Measurements from ENCODE around the gene CAMK1D.

The CAMK1D gene

DNA sequence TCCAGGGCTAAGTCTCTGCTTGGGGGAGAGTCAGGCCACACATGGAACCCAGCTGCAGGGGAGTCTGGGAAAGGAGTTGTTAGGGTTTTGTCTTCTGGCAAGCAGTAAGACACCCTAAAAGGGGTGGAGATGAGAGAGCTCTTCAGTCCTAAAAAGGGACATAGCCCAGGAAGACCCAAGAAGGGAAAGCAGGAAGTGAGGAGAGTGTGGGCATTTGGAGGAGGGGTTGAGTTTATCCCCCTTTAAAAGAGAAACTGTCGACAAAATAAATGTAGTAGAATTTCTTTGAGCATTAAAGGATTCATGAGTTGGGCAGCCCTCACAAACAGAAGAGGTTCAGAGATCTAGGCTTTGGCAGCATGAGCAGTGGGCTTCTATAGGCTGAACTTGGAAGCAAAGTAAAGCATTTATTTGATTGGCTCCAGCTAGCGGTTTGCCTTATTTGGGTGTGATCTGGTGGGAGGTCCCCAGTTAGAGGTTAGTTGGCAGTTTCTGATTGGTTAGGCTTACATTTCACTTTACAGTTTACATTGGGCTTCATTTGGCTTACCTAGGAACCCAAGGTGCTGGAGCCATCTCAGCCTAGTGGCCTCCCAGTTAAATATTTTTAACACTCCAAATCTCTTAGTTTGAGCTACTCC, 246.7 kb downstream of the CAMK1D start:
- no peaks in the 10 kb centered on the region for H3K36me3 ChIP-seq (ENCODE audit: control insufficient read depth in 2 of 2, insufficient read depth in 1 of 2, low read length in 2 of 2)
- TF ChIP-seq ZNF549 (tag by site-specific recombination; IDR thresholded peaks at IDR 0.05) = peak; percentile 97
- TF ChIP-seq OSR2 (tag by site-specific recombination; IDR thresholded peaks at IDR 0.05) = no peak
- no peak for TF ChIP-seq ZNF350 (tag by site-specific recombination; IDR thresholded peaks at IDR 0.05)
- no peak for TF ChIP-seq ZBTB17 (tag by site-specific recombination; IDR thresholded peaks at IDR 0.05)
- TF ChIP-seq, protein P1, sequence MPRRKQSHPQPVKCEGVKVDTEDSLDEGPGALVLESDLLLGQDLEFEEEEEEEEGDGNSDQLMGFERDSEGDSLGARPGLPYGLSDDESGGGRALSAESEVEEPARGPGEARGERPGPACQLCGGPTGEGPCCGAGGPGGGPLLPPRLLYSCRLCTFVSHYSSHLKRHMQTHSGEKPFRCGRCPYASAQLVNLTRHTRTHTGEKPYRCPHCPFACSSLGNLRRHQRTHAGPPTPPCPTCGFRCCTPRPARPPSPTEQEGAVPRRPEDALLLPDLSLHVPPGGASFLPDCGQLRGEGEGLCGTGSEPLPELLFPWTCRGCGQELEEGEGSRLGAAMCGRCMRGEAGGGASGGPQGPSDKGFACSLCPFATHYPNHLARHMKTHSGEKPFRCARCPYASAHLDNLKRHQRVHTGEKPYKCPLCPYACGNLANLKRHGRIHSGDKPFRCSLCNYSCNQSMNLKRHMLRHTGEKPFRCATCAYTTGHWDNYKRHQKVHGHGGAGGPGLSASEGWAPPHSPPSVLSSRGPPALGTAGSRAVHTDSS (tag by site-specific recombination; IDR thresholded peaks at IDR 0.05) = no peak
- TF ChIP-seq ZNF626 (tag by site-specific recombination; IDR thresholded peaks at IDR 0.05) = no peak
- TF ChIP-seq ZNF521 (tag by site-specific recombination; IDR thresholded peaks at IDR 0.05) = no peak
- no peak for TF ChIP-seq ZNF473 (tag by site-specific recombination; IDR thresholded peaks at IDR 0.05)
- H3K4me3 ChIP-seq (ENCODE audit: low read depth, low read length) = no peak overlapping the region
- H3K9me3 ChIP-seq (ENCODE audit: control insufficient read depth, insufficient read depth, low read depth, low read length) = no peaks in the 10 kb centered on the region
- no peak overlapping the region for H3K27ac ChIP-seq (ENCODE audit: extremely low read depth, low read depth, low read length)
- H3K4me1 ChIP-seq (ENCODE audit: control insufficient read depth, insufficient read depth, low read length) = 0 out of 2 replicates have a peak, but pooled peaks cover 3% of the 10 kb centered on the region
- POLR2A ChIA-PET = no interaction called here
- CTCF ChIA-PET = interaction anchor here (0.7 kb wide), 1 partner anchor 85 kb away, joined by 3 read pairs; no protein-coding TSS in a partner anchor

DNA sequence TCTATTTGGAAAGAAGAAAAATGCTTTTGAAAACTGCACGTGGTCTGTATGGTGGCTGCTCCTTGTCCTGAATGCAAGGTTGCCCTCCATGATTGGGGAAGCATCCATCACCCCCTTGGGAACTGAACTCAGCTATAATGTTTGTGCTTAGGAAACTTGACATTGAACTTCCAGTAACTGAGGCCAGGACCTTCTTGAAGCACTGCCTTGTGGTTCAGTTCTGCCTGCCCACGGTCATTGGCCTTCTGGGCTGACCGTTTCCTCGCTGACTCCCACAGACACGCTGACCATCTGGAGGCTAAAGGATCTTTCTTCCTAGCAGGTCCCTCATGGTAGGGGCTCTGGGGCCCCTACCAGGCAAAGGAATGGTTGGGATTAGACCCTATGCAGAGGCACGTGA, 247.8 kb downstream of the CAMK1D start:
- no peak overlapping the region for H3K27ac ChIP-seq (ENCODE audit: extremely low read depth, low read depth, low read length)
- H3K4me1 ChIP-seq (ENCODE audit: control insufficient read depth, insufficient read depth, low read length) = 0 out of 2 replicates have a peak, but pooled peaks cover 3% of the 10 kb centered on the region
- H3K36me3 ChIP-seq (ENCODE audit: control insufficient read depth in 2 of 2, insufficient read depth in 1 of 2, low read length in 2 of 2) = no peaks in the 10 kb centered on the region
- H3K4me3 ChIP-seq (ENCODE audit: low read depth, low read length) = no peak overlapping the region
- no peaks in the 10 kb centered on the region for H3K9me3 ChIP-seq (ENCODE audit: control insufficient read depth, insufficient read depth, low read depth, low read length)
- CTCF ChIA-PET = no interaction called here
- TF ChIP-seq ZNF585B (tag by site-specific recombination; IDR thresholded peaks at IDR 0.05) (no peak), ZNF544 (tag by site-specific recombination; IDR thresholded peaks at IDR 0.05) (no peak), ZNF426 (tag by site-specific recombination; IDR thresholded peaks at IDR 0.05) (no peak), SP7 (tag by site-specific recombination; IDR thresholded peaks at IDR 0.05) (no peak), ZNF561 (tag by site-specific recombination; IDR thresholded peaks at IDR 0.05; ENCODE audit: borderline replicate concordance) (no peak), ZBTB17 (tag by site-specific recombination; IDR thresholded peaks at IDR 0.05) (no peak)
- TF ChIP-seq, protein P2, sequence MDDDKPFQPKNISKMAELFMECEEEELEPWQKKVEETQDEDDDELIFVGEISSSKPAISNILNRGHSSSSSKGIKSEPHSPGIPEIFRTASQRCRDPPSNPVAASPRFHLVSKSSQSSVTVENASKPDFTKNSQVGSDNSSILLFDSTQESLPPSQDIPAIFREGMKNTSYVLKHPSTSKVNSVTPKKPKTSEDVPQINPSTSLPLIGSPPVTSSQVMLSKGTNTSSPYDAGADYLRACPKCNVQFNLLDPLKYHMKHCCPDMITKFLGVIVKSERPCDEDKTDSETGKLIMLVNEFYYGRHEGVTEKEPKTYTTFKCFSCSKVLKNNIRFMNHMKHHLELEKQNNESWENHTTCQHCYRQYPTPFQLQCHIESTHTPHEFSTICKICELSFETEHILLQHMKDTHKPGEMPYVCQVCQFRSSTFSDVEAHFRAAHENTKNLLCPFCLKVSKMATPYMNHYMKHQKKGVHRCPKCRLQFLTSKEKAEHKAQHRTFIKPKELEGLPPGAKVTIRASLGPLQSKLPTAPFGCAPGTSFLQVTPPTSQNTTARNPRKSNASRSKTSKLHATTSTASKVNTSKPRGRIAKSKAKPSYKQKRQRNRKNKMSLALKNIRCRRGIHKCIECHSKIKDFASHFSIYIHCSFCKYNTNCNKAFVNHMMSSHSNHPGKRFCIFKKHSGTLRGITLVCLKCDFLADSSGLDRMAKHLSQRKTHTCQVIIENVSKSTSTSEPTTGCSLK (tag by site-specific recombination; IDR thresholded peaks at IDR 0.05) = no peak
- TF ChIP-seq, protein P3, sequence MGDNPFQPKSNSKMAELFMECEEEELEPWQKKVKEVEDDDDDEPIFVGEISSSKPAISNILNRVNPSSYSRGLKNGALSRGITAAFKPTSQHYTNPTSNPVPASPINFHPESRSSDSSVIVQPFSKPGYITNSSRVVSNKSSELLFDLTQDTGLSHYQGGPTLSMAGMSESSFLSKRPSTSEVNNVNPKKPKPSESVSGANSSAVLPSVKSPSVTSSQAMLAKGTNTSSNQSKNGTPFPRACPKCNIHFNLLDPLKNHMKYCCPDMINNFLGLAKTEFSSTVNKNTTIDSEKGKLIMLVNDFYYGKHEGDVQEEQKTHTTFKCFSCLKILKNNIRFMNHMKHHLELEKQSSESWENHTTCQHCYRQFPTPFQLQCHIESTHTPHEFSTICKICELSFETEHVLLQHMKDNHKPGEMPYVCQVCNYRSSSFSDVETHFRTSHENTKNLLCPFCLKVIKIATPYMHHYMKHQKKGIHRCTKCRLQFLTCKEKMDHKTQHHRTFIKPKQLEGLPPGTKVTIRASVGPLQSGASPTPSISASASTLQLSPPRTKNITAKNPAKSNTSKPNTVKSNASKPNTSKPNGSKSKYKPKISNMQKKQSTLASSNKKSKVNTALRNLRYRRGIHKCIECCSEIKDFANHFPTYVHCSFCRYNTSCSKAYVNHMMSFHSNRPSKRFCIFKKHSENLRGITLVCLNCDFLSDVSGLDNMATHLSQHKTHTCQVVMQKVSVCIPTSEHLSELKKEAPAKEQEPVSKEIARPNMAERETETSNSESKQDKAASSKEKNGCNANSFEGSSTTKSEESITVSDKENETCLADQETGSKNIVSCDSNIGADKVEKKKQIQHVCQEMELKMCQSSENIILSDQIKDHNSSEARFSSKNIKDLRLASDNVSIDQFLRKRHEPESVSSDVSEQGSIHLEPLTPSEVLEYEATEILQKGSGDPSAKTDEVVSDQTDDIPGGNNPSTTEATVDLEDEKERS (tag by site-specific recombination; IDR thresholded peaks at IDR 0.05) = no peak
- POLR2A ChIA-PET = no interaction called here

Data from HEK293 (cell line).